Measurements from ENCODE around the gene GOLIM4. TPM values are rescaled to one million over a fixed set of nuclear protein-coding genes. Genes with fewer than 3 reads are reported as not detected.
"Not testable (repeated sequence)": the region's sequence is repeated elsewhere in the genome, so short reads cannot be mapped to it uniquely, and the experiment has no call there.

Gene GOLIM4
- polyA plus RNA-seq, 6 donors from 2014 or later, result 0.32 to 3.3 (median 1.9) TPM

DNA sequence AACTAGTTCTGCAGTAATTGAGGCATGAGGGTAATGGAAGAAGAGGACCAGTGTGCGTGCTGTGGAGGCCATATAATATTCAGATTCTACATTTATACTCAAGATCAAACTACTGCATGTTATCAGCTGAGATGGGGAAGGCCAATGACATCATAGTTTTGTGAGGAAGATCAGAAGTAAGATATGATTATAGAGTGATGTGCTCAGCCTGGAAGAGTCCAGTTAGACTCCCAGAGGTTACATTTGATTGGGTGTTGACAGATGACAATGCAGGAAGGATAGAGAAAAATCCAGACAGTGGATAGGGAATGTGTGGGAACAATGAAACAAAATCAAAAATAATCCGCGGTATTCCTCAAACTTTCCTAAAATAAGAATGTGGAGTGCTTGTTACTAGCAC is 35.4 kb downstream of the GOLIM4 start:
- no peak overlapping the region for H3K4me3 Mint-ChIP-seq
- peaks cover 0 to 2% of the 10 kb centered on the region in 2 donors for H3K36me3 Mint-ChIP-seq
- H3K4me1 Mint-ChIP-seq, result peaks cover 0 to 14% (median 5%) of the 10 kb centered on the region in 3 donors
- H3K9me3 Mint-ChIP-seq, result peaks cover 0 to 5% (median 1%) of the 10 kb centered on the region in 7 donors
- no peaks in the 10 kb centered on the region for H3K27me3 Mint-ChIP-seq
- no peak for DNase-seq
- ATAC-seq (ENCODE audit: low read depth in 2 of 2), result no peak
- H3K27ac Mint-ChIP-seq, result no peak overlapping the region

GRCh38 chr3:168058481-168058880 is 37.2 kb downstream of the GOLIM4 start:
- H3K36me3 Mint-ChIP-seq, result peaks cover 0 to 7% of the 10 kb centered on the region in 2 donors
- no peaks in the 10 kb centered on the region for H3K27me3 Mint-ChIP-seq
- no peak for DNase-seq
- no peak overlapping the region for H3K4me3 Mint-ChIP-seq
- peaks cover 0 to 5% (median 3%) of the 10 kb centered on the region in 7 donors for H3K9me3 Mint-ChIP-seq
- peaks cover 0 to 14% (median 5%) of the 10 kb centered on the region in 3 donors for H3K4me1 Mint-ChIP-seq
- H3K27ac Mint-ChIP-seq, result no peak overlapping the region
- ATAC-seq (ENCODE audit: low read depth in 2 of 2), result no peak

- not testable (repeated sequence) for H3K36me3 Mint-ChIP-seq; H3K9me3 Mint-ChIP-seq; ATAC-seq (ENCODE audit: low read depth in 2 of 2); H3K4me3 Mint-ChIP-seq; H3K27me3 Mint-ChIP-seq; H3K4me1 Mint-ChIP-seq; DNase-seq
- peak overlapping the region in 2 of 6 donors; percentile 7 to 10 for H3K27ac Mint-ChIP-seq
Observed at GRCh38 chr3:168056398-168057230, 39.1 kb downstream of the GOLIM4 start.

DNA sequence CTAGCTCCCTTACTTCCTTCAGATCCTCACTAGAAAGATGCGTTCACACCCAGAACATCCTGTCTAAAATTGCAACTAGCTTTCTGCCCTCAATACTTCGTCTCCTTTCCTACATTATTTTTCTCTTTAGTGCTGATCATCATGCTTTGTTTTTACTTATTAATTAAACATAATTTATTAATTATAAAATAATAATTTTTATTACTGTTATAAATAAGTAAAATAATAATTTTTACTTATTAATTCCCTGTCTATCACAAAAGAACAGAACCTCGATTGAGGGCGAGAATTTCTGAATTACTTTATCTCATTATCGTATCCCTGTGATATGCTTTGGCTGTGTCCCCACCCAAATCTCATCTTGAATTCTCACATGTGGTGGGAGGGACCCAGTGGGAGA is 41.3 kb downstream of the GOLIM4 start:
- peaks cover 0 to 5% (median 3%) of the 10 kb centered on the region in 7 donors for H3K9me3 Mint-ChIP-seq
- H3K36me3 Mint-ChIP-seq, result peaks cover 0 to 7% of the 10 kb centered on the region in 2 donors
- no peak overlapping the region for H3K4me3 Mint-ChIP-seq
- no peak for DNase-seq
- peak overlapping the region in 1 of 6 donors; percentile 70 for H3K27ac Mint-ChIP-seq
- no peak for ATAC-seq (ENCODE audit: low read depth in 2 of 2)
- no peaks in the 10 kb centered on the region for H3K27me3 Mint-ChIP-seq
- H3K4me1 Mint-ChIP-seq, result peaks cover 0 to 3% (median 0%) of the 10 kb centered on the region in 3 donors

GRCh38 chr3:168053115-168053514 is 42.6 kb downstream of the GOLIM4 start:
- DNase-seq (no peak), ATAC-seq (ENCODE audit: low read depth in 2 of 2) (no peak)
- no peak overlapping the region for H3K4me3 Mint-ChIP-seq
- peaks cover 0 to 7% of the 10 kb centered on the region in 2 donors for H3K36me3 Mint-ChIP-seq
- H3K27ac Mint-ChIP-seq, result no peak overlapping the region
- H3K27me3 Mint-ChIP-seq, result no peaks in the 10 kb centered on the region
- peaks cover 0 to 3% (median 0%) of the 10 kb centered on the region in 3 donors for H3K4me1 Mint-ChIP-seq
- peaks cover 0 to 5% (median 3%) of the 10 kb centered on the region in 7 donors for H3K9me3 Mint-ChIP-seq

- DNase-seq (no peak), ATAC-seq (ENCODE audit: low read depth in 2 of 2) (no peak)
- Mint-ChIP-seq H3K27ac (no peak overlapping the region), H3K9me3 (peaks cover 0 to 5% (median 3%) of the 10 kb centered on the region in 7 donors), H3K4me3 (no peak overlapping the region), H3K27me3 (no peaks in the 10 kb centered on the region), H3K36me3 (peaks cover 0 to 7% of the 10 kb centered on the region in 2 donors), H3K4me1 (peaks cover 0 to 3% (median 0%) of the 10 kb centered on the region in 3 donors)
Observed at GRCh38 chr3:168052515-168052914, 43.2 kb downstream of the GOLIM4 start.

DNA sequence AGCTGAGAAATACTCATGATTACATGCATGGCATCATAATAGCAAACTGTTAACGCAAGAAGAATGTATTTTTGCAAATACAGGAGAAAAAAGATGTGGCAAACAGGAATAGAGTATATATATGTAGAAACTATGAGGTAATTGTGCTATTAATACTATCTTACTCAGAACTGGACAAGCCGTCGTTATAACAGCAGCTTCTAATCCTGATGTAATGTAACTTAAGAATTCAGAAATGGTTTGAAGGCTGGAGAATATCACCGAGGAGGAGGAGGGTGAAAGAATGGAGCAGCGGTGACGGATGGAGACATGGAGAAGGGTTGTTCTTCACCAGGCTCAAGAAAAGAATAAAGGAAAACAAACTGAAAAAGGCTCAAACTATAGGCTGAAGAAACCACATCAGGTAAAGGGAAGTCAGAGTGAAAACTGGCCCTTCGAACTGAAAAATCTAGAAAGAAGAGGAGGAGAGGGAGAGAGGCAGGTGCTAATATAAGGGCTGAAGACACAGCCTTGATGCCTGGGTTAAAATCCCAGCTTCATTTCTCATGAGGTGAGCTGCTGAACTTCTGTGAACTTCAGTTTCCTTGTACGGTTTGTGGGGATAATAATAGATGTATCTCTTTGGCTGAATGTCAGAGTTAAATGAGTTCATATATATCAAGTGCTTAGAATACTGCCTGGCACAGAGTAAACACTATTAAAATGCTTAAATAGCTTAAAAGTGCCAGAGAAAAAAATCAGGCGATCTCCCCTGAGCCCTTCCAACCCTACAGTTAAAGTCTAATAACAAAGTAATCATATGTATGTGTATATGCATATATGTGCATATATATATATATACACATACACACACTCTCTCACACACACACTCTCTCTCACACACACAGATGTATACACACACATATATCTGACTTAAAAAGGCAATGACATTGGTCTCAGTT is 43.9 kb downstream of the GOLIM4 start:
- no peaks in the 10 kb centered on the region for H3K27me3 Mint-ChIP-seq
- H3K27ac Mint-ChIP-seq, result peak overlapping the region in 1 of 6 donors; percentile 30
- H3K4me3 Mint-ChIP-seq, result no peak overlapping the region
- peaks cover 0 to 7% of the 10 kb centered on the region in 2 donors for H3K36me3 Mint-ChIP-seq
- ATAC-seq (ENCODE audit: low read depth in 2 of 2) (no peak), DNase-seq (no peak)
- peaks cover 0 to 3% (median 0%) of the 10 kb centered on the region in 3 donors for H3K4me1 Mint-ChIP-seq
- H3K9me3 Mint-ChIP-seq, result peaks cover 0 to 5% (median 3%) of the 10 kb centered on the region in 7 donors

DNA sequence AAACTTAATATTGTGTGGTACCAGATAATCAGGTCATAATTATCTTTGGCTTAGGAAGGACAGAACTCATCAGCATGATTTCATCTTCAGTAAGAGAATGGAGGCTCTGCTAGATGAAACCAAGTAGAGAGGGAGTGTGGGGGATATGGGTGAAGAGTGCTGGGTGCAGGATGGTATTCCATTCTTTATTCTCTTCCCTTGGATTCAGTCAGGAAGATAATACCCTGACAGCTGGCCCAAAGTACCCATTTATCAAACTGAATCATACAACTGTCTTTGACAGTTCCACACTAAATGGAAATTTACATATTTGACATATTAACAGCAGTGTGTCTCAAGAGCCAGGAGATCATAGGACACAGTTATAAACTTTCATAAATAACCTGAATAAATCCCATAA is 44.7 kb downstream of the GOLIM4 start:
- DNase-seq (no peak), ATAC-seq (ENCODE audit: low read depth in 2 of 2) (no peak)
- Mint-ChIP-seq H3K4me3 (no peak overlapping the region), H3K27me3 (no peaks in the 10 kb centered on the region), H3K36me3 (peaks cover 0 to 7% of the 10 kb centered on the region in 2 donors), H3K9me3 (peaks cover 0 to 5% (median 2%) of the 10 kb centered on the region in 7 donors), H3K4me1 (peaks cover 0 to 3% (median 0%) of the 10 kb centered on the region in 3 donors), H3K27ac (no peak overlapping the region)

DNA sequence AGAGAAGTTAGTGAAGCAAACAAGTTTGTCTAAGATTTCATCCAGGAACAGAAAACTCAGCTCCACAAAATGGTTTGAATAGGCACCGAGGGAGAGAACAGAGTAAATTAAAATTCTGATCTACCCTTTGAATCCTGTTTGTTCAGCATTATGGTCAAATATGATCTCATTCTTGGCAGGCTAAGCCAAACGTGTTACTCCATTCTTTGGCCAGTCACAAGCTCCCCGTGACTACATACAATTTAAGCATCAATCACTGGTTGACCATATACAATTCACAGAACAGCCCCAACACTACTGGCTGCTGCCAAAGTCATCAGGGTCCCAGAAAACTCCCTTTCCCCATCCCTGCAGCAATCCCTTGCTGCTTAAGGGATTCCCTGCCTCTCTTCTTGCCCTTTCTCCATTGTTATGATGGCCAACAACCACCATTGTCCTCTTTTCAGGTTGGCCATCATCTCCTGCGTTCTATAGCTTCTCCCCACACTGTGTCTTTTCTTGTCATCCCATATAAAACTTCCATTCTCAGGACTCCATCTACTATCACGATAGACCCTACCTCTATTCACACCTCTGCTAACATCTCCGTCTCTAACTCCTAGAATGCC is 46.3 kb downstream of the GOLIM4 start:
- no peak overlapping the region for H3K4me3 Mint-ChIP-seq

DNA sequence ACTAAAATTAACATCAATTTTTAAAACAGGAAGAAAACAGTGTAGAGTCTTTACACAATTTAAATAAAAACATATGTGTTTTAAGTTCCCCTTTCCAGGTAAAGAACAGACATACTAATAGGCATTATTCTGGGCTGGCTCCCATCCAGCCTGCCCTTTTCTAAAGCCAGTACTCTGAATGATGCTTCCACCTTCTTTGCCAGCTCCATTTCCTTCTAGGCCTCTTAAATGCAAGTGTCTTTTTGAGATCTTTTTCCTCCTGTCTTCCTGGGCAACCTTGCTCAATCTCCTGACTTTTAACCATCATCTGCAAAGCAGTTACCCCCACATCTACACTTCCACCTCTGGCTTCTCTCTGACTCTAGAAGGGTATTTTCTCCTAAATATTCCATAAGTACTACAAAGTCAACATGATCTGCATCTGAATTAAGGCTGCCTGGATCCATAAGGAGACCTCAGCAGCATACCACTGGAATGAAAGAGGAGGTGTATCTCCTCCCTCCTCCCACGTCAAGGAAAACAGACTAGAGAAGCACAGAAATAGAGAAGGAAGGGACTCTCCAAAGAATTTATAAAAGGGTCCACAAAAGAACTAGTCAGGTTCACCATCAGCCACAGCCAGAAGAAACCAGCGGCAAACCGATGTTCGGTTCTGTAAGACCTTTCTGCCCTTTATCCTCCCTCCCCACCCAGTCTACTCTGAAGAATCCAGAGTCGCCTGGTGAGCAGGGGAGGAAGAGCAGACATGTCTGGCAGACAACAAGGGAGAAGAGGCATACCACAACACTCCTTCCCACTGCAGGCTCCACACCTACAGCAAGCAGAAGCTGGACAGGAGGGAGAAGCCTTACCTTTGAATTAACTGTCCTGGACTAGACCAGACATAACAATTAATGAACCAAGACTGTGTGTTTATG is 47.1 kb downstream of the GOLIM4 start:
- Mint-ChIP-seq H3K4me1 (no peaks in the 10 kb centered on the region), H3K27me3 (no peaks in the 10 kb centered on the region), H3K4me3 (no peak overlapping the region), H3K36me3 (no peaks in the 10 kb centered on the region), H3K27ac (peak overlapping the region in 1 of 6 donors; percentile 65), H3K9me3 (no peaks in the 10 kb centered on the region)
- ATAC-seq (ENCODE audit: low read depth in 2 of 2) (no peak), DNase-seq (no peak)

More for the DNA sequence above, 46.3 kb downstream of the GOLIM4 start:
- Mint-ChIP-seq H3K27me3 (no peaks in the 10 kb centered on the region), H3K4me1 (peaks cover 0 to 3% (median 0%) of the 10 kb centered on the region in 3 donors), H3K9me3 (no peaks in the 10 kb centered on the region), H3K27ac (no peak overlapping the region), H3K36me3 (no peaks in the 10 kb centered on the region)
- no peak for DNase-seq
- no peak for ATAC-seq (ENCODE audit: low read depth in 2 of 2)

DNA sequence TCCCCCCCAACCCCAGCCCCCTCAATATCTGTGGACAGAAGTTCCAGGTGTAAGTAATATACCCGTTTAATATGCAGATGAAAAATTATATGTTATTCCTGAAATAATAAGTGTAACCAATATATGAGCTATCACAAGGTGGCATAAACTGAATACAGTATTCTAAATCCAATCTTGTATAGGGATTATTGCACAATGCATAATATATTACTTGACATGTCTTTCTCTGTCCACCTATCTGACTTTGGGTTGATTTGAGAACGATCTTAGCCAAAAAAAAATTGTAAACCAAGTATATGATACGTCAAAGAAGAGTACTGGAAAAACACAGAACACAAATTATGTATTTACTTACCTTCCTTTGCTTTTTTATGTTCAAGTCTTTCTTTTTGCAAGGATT is 47.8 kb downstream of the GOLIM4 start:
- Mint-ChIP-seq H3K4me1 (no peaks in the 10 kb centered on the region), H3K27ac (no peak overlapping the region), H3K9me3 (no peaks in the 10 kb centered on the region), H3K27me3 (no peaks in the 10 kb centered on the region), H3K36me3 (peaks cover 0 to 6% of the 10 kb centered on the region in 2 donors), H3K4me3 (no peak overlapping the region)
- no peak for DNase-seq
- no peak for ATAC-seq (ENCODE audit: low read depth in 2 of 2)

DNA sequence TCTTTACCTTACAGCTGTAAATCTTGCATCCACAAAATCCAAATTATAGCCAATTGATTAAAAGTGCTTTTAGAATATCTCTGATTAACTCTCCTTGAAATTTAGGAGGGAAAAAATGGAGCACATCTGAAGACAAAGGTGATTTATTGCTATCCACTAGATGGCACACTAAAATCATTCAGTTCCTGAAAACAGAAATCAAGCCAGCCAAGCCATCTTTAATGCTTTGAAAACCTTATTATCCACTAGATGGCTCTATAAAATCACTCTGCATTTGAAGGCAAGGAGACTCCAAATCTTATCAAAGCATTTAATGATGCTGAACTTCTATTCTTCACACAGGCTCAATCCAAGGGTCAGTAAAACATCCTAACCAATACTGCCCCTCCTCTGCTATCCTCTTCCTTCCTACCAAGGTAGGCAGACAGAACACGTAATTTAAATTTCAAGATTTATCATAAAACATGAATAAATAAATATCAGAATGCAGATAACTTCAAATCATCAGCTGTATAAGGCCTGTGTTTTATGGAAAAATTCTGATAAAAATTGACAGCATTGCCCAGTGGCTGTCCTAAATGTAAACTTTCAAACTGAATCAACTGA is 48.4 kb downstream of the GOLIM4 start:
- no peak overlapping the region for H3K4me3 Mint-ChIP-seq
- DNase-seq (peak; percentile 51), ATAC-seq (ENCODE audit: low read depth in 2 of 2) (peak; percentile 72 to 85)
- H3K27me3 Mint-ChIP-seq, result no peaks in the 10 kb centered on the region
- no peaks in the 10 kb centered on the region for H3K4me1 Mint-ChIP-seq
- no peak overlapping the region for H3K27ac Mint-ChIP-seq
- H3K36me3 Mint-ChIP-seq, result peaks cover 0 to 8% of the 10 kb centered on the region in 2 donors
- H3K9me3 Mint-ChIP-seq, result no peaks in the 10 kb centered on the region

All from naive B cell (primary cell).